Measurements from ENCODE around the gene OTUD3.

DNA sequence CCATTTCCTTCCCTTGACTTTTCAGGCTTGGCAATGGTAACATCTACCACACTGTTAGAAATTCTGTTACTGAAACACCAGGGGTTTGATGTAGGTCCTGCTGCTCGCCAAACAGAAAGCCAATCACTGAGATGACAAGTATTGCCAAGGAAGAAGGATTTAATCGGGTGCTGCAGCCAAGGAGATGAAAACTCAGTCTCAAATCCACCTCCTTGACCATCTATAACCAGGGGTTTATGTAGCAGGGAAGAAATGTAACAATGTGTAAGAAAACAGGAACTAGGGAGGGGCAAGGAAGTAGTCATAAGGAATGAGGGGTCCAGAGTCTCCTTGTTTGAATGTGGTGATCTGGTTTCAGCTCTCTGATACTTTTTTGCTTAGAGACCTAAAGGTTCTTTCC, 71.9 kb downstream of the OTUD3 start:
- TF ChIP-seq, protein P1, sequence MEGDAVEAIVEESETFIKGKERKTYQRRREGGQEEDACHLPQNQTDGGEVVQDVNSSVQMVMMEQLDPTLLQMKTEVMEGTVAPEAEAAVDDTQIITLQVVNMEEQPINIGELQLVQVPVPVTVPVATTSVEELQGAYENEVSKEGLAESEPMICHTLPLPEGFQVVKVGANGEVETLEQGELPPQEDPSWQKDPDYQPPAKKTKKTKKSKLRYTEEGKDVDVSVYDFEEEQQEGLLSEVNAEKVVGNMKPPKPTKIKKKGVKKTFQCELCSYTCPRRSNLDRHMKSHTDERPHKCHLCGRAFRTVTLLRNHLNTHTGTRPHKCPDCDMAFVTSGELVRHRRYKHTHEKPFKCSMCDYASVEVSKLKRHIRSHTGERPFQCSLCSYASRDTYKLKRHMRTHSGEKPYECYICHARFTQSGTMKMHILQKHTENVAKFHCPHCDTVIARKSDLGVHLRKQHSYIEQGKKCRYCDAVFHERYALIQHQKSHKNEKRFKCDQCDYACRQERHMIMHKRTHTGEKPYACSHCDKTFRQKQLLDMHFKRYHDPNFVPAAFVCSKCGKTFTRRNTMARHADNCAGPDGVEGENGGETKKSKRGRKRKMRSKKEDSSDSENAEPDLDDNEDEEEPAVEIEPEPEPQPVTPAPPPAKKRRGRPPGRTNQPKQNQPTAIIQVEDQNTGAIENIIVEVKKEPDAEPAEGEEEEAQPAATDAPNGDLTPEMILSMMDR (IDR thresholded peaks at IDR 0.05) = no peak
- TF ChIP-seq POLR2AphosphoS5 (IDR thresholded peaks at IDR 0.05; ENCODE audit: insufficient read depth in 1 of 2, low read depth in 1 of 2) = no peak
- TF ChIP-seq POLR2A (IDR thresholded peaks at IDR 0.05) = no peak
